ENCODE data around the gene LRRC63. TPM values are rescaled to one million over a fixed set of nuclear protein-coding genes. Genes with fewer than 3 reads are reported as not detected.

Gene LRRC63
- total RNA-seq, 1 donor from 2014 or later: 2.0 TPM

DNA sequence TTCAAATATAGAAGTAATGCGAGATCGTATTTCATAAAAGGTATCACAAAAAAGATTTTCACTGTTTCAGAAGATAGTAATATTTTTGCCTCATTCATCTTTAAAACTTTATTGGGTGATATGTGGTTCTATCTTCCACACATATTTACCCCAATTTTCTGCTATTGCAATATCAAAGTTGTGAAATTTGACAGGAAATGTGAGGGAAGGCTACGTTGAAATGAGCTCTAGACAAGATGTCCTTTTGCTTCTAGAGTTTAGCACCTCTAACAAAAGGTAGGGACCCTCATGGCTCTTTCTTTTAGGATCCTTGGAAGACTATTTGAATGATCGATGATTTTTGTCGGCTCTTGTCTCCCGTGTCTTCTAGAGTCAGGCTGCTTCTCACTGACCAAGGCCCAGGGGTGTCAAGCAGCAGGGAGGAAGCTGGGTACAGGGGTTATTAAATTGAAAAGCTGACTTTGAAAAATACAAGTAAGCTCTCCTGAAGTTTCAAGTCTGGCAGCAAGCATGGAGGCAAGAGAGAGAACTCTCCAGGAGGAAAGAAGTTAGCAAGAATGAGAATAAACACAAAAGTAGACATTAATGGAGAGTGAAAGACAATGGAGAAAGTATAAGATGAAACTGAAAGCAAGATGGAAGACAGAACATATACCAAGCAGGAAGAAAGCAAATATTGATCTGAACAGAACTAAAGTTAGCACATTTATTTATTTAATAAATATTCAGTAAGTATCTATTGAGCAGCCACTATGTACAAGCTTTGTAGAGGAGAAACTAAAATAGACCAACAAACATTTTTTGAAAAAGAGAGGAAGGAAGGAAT lies 101.9 kb downstream of the LRRC63 start:
- no peak for DNase-seq

DNA sequence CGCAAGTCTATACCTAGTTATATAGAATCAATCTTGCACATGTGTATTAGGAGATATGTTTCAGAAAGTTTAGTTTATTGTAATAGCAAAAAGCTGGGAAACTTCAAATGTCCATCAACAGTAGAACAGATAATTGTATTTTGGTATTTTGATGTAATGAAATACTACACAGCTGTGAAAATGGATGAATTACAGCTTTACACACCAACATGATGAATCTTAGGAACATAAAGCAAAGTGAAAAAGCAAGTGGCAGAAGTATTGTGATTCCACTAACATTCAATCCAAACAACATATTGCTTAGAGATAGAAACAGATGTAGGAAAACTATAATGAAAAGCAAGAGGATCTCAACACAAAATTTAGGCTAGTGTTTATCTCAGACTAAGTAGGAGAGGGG lies 102.9 kb downstream of the LRRC63 start:
- no peak for DNase-seq

DNA sequence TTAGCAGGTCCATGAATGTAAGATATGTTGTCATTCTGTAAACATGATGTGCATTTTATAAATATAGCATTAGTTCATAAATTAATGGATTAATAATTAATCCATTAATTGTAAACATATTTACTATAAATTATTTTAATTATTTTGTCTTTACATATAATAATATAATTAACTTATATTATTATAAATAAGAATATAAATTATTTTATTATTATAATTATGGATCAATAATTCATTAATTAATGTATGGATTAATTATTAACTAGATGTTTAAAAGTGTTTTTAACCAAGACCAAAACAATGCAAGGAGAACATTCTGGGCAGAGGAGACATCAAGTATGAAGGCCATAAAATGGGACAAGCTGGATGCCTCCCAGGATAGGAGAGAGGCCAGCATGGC lies 103.3 kb downstream of the LRRC63 start:
- DNase-seq: no peak

GRCh38 chr13:46315491-46316075 lies 103.9 kb downstream of the LRRC63 start:
- DNase-seq: no peak

DNA sequence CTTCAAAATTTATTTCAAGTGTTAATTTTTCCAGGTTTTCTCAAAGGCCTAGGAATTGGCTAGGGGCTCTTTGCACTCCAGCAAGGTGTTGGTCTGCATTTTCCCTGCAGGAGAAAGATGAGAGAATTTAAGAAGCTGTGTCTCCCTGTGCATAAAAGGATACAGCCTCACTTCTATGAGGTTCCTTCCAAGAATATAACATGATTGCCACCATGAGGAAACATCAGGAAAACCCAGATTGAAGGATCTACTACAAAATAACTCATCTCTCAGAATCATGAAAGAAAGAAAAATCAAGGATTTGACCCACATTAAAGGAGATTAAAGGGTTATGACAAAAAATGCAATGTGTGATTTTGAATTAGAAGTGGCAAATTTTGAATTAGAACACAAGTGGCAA lies 105.4 kb downstream of the LRRC63 start:
- no peak for DNase-seq

- no peak for DNase-seq
Observed at GRCh38 chr13:46318986-46319385, 107.3 kb downstream of the LRRC63 start.

GRCh38 chr13:46320406-46320805 lies 108.7 kb downstream of the LRRC63 start:
- DNase-seq: no peak

DNA sequence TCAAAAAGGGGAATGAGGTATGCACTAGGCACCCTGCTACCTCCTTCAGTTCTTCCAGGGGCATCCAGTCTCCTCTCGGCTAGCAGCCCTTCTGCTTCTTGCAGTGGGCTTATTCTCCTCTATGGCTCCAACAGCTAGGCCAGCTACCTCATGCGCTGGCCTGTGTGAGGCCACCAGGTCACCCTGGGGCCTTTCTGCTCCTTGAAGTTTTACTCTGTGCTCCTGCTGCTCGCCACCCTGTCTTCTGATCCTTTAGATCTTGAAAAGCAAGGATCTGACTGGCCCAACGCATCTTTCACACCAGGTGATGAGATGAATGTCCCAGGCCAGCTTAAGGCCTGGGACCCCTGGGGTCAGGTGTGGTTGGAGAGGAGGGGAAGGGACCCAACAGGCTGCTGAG lies 109.1 kb downstream of the LRRC63 start:
- DNase-seq: no peak

DNA sequence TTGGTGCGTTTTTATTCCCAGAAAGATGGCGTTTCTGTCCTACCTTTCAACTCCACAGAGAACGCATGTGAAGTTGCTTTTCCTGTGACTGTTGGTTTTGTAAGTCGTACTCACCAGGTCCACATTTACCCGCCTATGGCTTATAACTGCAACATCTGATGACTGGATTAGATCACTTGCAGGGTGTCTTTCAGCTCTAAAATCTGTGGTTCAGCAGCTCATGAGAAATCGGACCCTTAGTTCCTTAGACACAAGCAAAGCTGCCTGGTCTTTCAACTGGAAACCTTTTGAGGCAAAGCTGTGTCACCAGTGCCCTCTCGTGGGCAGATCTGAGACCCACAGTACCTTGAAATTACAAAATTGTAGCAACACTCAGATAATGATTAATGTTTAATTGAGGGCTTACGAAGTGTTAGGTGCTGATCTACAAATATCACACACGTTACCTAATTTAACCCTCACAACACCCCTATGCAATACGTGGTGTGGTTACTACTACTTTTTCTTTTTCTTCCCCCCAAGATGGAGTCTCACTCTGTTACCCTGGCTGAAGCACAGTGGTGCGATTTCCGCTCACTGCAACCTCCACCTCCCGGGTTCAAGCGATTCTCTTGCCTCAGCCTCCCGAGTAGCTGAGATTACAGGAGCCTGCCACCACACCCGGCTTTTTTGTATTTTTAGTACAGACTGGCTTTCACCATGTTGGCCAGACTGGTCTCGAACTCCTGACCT lies 109.9 kb downstream of the LRRC63 start:
- DNase-seq: no peak

GRCh38 chr13:46324976-46325375 lies 113.2 kb downstream of the LRRC63 start:
- DNase-seq: no peak

Small RNA genes within 50 kb of the gene (small RNA-seq; reads per million reads assigned to genes)
- gene RN7SKP5 (not detected), gene RN7SL288P (not detected)

Other genes with a start within 250 kb of the LRRC63 start
- 36.5 TPM for gene ZC3H13, start 159.2 kb upstream of the LRRC63 start, total RNA-seq
- gene CPB2, start 106.9 kb upstream of the LRRC63 start, total RNA-seq: not detected
- gene LCP1, start 29.8 kb upstream of the LRRC63 start, total RNA-seq: 8.0 TPM
- 5.8 TPM for gene RUBCNL, start 175.3 kb downstream of the LRRC63 start, total RNA-seq